ENCODE data around the gene PRDM13. TPM values are rescaled to one million over a fixed set of nuclear protein-coding genes. Genes with fewer than 3 reads are reported as not detected.

PRDM13 gene
- total RNA-seq (2022): 0.71 and 1.3 TPM in 2 replicates
- percentile 8 among the genes with signal in this experiment for Bru-seq, nascent RNA
- BruChase-seq, experiment 1, labeled RNA remaining after a 6-hour chase: percentile 15 among the genes with signal in this experiment
- BruChase-seq, experiment 2, labeled RNA remaining after a 2-hour chase: percentile 18 among the genes with signal in this experiment
- long read RNA-seq, partial matches to known transcripts: 0 of 3 reads
- long read RNA-seq, other reads (novel, unspliced or antisense): 3 of 3 reads

- no peak for DNase-seq
- intact Hi-C loops (cut with micrococcal nuclease; ENCODE audit: unreplicated experiment): no loop called here
- Mint-ChIP-seq H3K36me3 (ENCODE audit: insufficient read depth, unreplicated experiment) (no peaks in the 10 kb centered on the region), H3K4me3 (ENCODE audit: low read depth, unreplicated experiment) (no peak within 1 kb of the TSS), H3K27me3 (ENCODE audit: unreplicated experiment) (peaks cover 100% of the 10 kb centered on the region), H3K27ac (ENCODE audit: unreplicated experiment) (no peak within 1 kb of the TSS), H3K4me1 (ENCODE audit: low read depth, unreplicated experiment) (no peaks in the 10 kb centered on the region), H3K9me3 (ENCODE audit: low read depth, unreplicated experiment) (no peaks in the 10 kb centered on the region)
- no TSS peak for BruUV-seq (replicated peaks)
- TF ChIP-seq, protein P1, sequence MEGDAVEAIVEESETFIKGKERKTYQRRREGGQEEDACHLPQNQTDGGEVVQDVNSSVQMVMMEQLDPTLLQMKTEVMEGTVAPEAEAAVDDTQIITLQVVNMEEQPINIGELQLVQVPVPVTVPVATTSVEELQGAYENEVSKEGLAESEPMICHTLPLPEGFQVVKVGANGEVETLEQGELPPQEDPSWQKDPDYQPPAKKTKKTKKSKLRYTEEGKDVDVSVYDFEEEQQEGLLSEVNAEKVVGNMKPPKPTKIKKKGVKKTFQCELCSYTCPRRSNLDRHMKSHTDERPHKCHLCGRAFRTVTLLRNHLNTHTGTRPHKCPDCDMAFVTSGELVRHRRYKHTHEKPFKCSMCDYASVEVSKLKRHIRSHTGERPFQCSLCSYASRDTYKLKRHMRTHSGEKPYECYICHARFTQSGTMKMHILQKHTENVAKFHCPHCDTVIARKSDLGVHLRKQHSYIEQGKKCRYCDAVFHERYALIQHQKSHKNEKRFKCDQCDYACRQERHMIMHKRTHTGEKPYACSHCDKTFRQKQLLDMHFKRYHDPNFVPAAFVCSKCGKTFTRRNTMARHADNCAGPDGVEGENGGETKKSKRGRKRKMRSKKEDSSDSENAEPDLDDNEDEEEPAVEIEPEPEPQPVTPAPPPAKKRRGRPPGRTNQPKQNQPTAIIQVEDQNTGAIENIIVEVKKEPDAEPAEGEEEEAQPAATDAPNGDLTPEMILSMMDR (IDR thresholded peaks at IDR 0.05; ENCODE audit: unreplicated experiment): no peak
- CTCF ChIA-PET: no interaction called here
These were observed at the start of gene PRDM13 for GRCh38 chr6:99606656-99607415. TSS of gene PRDM13 (plus strand) at chr6:99606833. CDS start at chr6:99607035, 202 bp downstream.

DNA sequence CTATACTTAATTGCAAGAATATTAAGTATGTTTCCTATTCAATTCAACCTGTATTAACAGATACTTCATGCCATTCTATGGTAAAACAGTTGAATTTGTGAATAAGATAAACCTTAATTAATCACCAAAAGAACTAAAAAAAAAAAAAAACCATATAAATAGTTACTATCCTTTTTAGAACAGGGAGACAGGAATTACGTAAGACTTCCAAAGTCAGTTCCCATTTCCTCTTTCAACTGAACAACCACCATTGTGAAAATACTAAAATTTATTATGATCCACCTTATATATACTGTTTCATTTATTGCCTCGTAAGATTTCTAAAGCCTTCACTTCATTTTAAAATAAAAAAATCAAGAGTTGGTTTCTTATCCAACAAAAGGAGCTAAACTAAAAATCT is 47.6 kb upstream of the PRDM13 start:
- Mint-ChIP-seq H3K36me3 (ENCODE audit: insufficient read depth, unreplicated experiment) (peaks cover 41% of the 10 kb centered on the region), H3K27ac (ENCODE audit: unreplicated experiment) (no peak overlapping the region), H3K27me3 (ENCODE audit: unreplicated experiment) (no peaks in the 10 kb centered on the region), H3K4me1 (ENCODE audit: low read depth, unreplicated experiment) (peaks cover 10% of the 10 kb centered on the region), H3K9me3 (ENCODE audit: low read depth, unreplicated experiment) (no peaks in the 10 kb centered on the region), H3K4me3 (ENCODE audit: low read depth, unreplicated experiment) (no peak overlapping the region)
- TF ChIP-seq, protein P1 (IDR thresholded peaks at IDR 0.05; ENCODE audit: unreplicated experiment): no peak
- DNase-seq: no peak
- CTCF ChIA-PET: no interaction called here
- BruUV-seq (replicated peaks): no TSS peak
- intact Hi-C loops (cut with micrococcal nuclease; ENCODE audit: unreplicated experiment): no loop called here

DNA sequence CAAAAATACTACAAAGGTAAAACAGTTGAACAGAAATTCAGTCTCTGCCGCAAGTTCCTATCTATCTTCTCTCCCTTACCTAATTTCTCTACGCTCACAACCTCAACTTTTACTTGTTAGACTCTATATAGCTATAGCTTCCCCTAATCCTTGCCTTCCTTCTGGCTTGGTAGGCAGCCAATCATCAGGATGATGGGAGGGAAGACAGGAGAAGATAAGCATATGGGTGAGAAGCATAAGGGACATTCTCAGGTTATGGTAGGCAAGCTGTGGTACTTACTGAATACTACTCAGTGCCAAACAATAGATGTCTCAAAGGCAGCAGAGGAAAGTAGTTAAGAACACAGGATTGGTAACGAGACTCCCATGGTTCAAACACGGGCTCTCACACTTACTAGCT is 46.0 kb upstream of the PRDM13 start:
- Mint-ChIP-seq H3K9me3 (ENCODE audit: low read depth, unreplicated experiment) (no peaks in the 10 kb centered on the region), H3K36me3 (ENCODE audit: insufficient read depth, unreplicated experiment) (peaks cover 33% of the 10 kb centered on the region), H3K27me3 (ENCODE audit: unreplicated experiment) (no peaks in the 10 kb centered on the region), H3K4me1 (ENCODE audit: low read depth, unreplicated experiment) (peaks cover 23% of the 10 kb centered on the region), H3K4me3 (ENCODE audit: low read depth, unreplicated experiment) (no peak overlapping the region), H3K27ac (ENCODE audit: unreplicated experiment) (no peak overlapping the region)
- CTCF ChIA-PET: no interaction called here
- no TSS peak for BruUV-seq (replicated peaks)
- DNase-seq: no peak
- intact Hi-C loops (cut with micrococcal nuclease; ENCODE audit: unreplicated experiment): loop anchor here (5.0 kb wide), 1 partner anchor 38 kb away; no protein-coding TSS in a partner anchor
- TF ChIP-seq, protein P1 (IDR thresholded peaks at IDR 0.05; ENCODE audit: unreplicated experiment): no peak

DNA sequence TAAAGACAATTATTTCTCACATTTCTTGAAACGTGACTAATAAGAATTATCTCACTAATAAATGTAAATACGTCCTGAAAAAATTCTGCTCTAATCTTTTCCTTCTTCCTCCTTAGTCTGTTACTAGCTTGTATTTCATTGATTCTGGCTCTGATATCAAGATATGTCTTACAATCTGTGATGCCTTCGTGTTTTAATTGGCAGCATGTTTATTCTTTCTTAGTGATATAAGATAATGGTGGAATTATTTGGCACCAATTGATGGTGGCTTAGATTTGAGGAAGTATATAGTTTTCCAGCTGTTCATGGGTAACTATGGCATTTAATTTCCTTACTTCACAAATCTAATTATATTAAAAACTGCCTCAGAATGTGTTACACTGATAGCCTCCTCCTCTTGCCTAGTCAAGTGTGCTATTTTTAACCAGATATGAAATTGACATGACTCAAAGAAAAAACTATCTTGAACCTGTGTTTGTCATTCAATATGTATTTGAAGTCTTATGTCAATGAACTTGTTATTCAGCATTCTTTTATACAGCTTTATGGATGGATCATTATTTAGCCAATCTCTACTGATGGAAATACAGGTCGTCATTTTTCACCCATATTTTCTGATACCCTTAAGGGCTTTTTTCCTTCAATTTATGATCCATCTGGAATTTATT is 43.4 kb upstream of the PRDM13 start:
- H3K36me3 Mint-ChIP-seq (ENCODE audit: insufficient read depth, unreplicated experiment): peaks cover 30% of the 10 kb centered on the region
- H3K9me3 Mint-ChIP-seq (ENCODE audit: low read depth, unreplicated experiment): no peaks in the 10 kb centered on the region
- H3K27ac Mint-ChIP-seq (ENCODE audit: unreplicated experiment): peak overlapping the region; percentile 73
- H3K4me1 Mint-ChIP-seq (ENCODE audit: low read depth, unreplicated experiment): peaks cover 30% of the 10 kb centered on the region
- BruUV-seq (replicated peaks): no TSS peak
- TF ChIP-seq, protein P1 (IDR thresholded peaks at IDR 0.05; ENCODE audit: unreplicated experiment): no peak
- peak overlapping the region; percentile 40 for H3K4me3 Mint-ChIP-seq (ENCODE audit: low read depth, unreplicated experiment)
- intact Hi-C loops (cut with micrococcal nuclease; ENCODE audit: unreplicated experiment): loop anchor here (5.0 kb wide), 1 partner anchor 41 kb away; no protein-coding TSS in a partner anchor
- DNase-seq: no peak
- CTCF ChIA-PET: no interaction called here
- H3K27me3 Mint-ChIP-seq (ENCODE audit: unreplicated experiment): no peaks in the 10 kb centered on the region
